Activated CD4-positive, alpha-beta memory T cell treated with anti-CD3 and anti-CD28 coated beads, Interleukin-2, amount 10 ng/mL, durations not matched to agents 7 days and 5 days (primary cell): ENCODE results near the gene SEPTIN7. TPM values are rescaled to one million over a fixed set of nuclear protein-coding genes. Genes with fewer than 3 reads are reported as not detected.

Experiments used
- CTCF ChIA-PET: fragments of 350-600 bp; sonication (Branson Sonifier 250); formaldehyde crosslinking; loops from one replicate; lab custom pipeline; 2021; ENCODE audit warnings: antibody characterized with exemption, inconsistent platforms; lab: Charles Lee
- POLR2A ChIA-PET: fragments of 350-600 bp; sonication (Branson Sonifier 250); formaldehyde crosslinking; loops from one replicate; lab custom pipeline; 2021; ENCODE audit warnings: antibody characterized with exemption; lab: Charles Lee
- DNase-seq: peaks from one replicate; pipeline ENCODE4 v3.0.0-alpha.2; 2020
- H3K27ac Mint-ChIP-seq: one replicate; pipeline ENCODE4 v1.8.0; 2021; ENCODE audit warnings: mild to moderate bottlenecking, mixed read lengths
- H3K27me3 Mint-ChIP-seq: one replicate; pipeline ENCODE4 v1.8.0; 2021; ENCODE audit warnings: mixed read lengths
- H3K36me3 Mint-ChIP-seq: one replicate; pipeline ENCODE4 v1.8.0; 2021; ENCODE audit warnings: low read depth, mixed read lengths
- H3K4me1 Mint-ChIP-seq: one replicate; pipeline ENCODE4 v1.8.0; 2021; ENCODE audit warnings: mixed read lengths
- H3K4me3 Mint-ChIP-seq: one replicate; pipeline ENCODE4 v1.8.0; 2021; ENCODE audit warnings: mild to moderate bottlenecking, mixed read lengths
- H3K9me3 Mint-ChIP-seq: one replicate; pipeline ENCODE4 v1.8.0; 2021; ENCODE audit warnings: mixed read lengths
- total RNA-seq, 2 experiments: library from RNA; stranded (reverse); gene quantifications; one replicate each; pipeline ENCODE4 v1.2.3, GENCODE V29; 2021

The SEPTIN7 gene
- total RNA-seq, 2 experiments from 2014 or later: 237 to 241 TPM

DNA sequence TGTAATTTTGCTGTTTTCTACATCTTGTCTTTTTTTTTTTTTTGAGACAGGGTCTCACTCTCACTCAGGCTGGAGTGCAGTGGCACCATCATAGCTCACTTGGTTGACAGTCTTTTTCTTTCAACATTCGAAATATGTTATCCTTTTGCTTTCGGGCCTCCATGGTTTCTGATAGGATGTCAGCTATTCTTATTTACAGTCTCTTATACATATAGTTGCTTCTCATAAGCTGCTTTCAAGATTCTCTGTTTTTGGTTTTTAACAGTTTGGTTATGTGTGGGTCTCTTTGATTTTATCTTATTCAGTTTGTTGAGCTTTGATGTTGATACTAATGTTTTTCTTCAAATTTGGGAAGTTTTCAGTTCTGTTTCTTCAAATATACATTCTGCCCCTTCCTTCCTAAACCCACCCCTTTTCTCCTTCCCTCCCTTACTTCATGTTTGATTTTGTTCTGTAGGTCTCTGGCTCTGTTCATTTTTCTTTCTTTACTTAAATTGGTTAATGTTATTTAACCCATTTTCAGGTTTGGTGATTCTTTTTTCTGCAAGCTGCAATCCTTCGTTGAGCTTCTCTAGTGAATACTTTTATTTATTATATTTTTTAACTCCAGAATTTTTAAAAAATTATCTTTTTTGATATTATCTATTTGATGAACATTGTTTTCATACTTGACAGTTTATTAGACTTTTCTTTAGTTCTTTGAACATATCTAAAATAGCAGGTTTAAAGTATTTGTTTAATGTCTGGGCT lies 19.3 kb downstream of the SEPTIN7 start:
- H3K27me3 Mint-ChIP-seq: no peaks in the 10 kb centered on the region
- DNase-seq: no peak
- peaks cover 64% of the 10 kb centered on the region for H3K4me1 Mint-ChIP-seq
- CTCF ChIA-PET: interaction anchor here (1.2 to 1.3 kb wide), 2 partner anchors 19 to 29 kb away, joined by 3 to 6 read pairs; partner anchors contain the start of gene SEPTIN7
- H3K4me3 Mint-ChIP-seq: no peak overlapping the region
- no peak overlapping the region for H3K27ac Mint-ChIP-seq
- H3K36me3 Mint-ChIP-seq: peaks cover 57% of the 10 kb centered on the region
- POLR2A ChIA-PET: interaction anchor here (0.9 to 2.4 kb wide), 3 partner anchors 11 to 125 kb away, joined by 3 to 22 read pairs (median 4); partner anchors contain the start of genes HERPUD2 and SEPTIN7
- peaks cover 11% of the 10 kb centered on the region for H3K9me3 Mint-ChIP-seq

DNA sequence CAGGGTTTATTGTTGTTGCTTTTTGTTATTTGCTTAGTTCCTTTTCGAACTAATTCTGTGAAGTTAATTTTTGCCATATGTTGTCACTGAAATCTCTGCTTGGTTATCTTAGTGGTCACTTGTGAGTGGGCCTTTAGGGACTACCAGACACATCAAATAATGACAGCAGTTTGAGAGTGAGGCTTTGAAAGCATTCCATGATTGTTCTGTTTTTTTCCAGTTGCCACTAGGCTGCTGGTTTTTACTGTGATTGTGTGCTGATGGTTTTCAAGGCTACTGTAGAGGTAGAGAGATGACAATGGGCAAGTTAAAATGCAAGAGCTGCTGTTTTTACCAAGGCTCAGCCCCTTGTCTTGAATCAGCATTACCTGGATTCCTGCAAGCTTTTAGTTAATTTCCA lies 20.0 kb downstream of the SEPTIN7 start:
- peaks cover 60% of the 10 kb centered on the region for H3K4me1 Mint-ChIP-seq
- ChIA-PET POLR2A (no interaction called here), CTCF (no interaction called here)
- no peak overlapping the region for H3K4me3 Mint-ChIP-seq
- H3K9me3 Mint-ChIP-seq: peaks cover 11% of the 10 kb centered on the region
- DNase-seq: no peak
- H3K27ac Mint-ChIP-seq: no peak overlapping the region
- peaks cover 51% of the 10 kb centered on the region for H3K36me3 Mint-ChIP-seq
- no peaks in the 10 kb centered on the region for H3K27me3 Mint-ChIP-seq

GRCh38 chr7:35823440-35823839 lies 22.6 kb downstream of the SEPTIN7 start:
- H3K9me3 Mint-ChIP-seq: peaks cover 11% of the 10 kb centered on the region
- peaks cover 37% of the 10 kb centered on the region for H3K36me3 Mint-ChIP-seq
- no peak overlapping the region for H3K27ac Mint-ChIP-seq
- CTCF ChIA-PET: no interaction called here
- no peak overlapping the region for H3K4me3 Mint-ChIP-seq
- no peaks in the 10 kb centered on the region for H3K27me3 Mint-ChIP-seq
- POLR2A ChIA-PET: no interaction called here
- no peak for DNase-seq
- peaks cover 37% of the 10 kb centered on the region for H3K4me1 Mint-ChIP-seq

- no peak overlapping the region for H3K27ac Mint-ChIP-seq
- H3K36me3 Mint-ChIP-seq: peaks cover 23% of the 10 kb centered on the region
- no peaks in the 10 kb centered on the region for H3K27me3 Mint-ChIP-seq
- no peak for DNase-seq
- peaks cover 27% of the 10 kb centered on the region for H3K4me1 Mint-ChIP-seq
- ChIA-PET POLR2A (interaction anchor here (0.9 kb wide), 1 partner anchor 25 kb away, joined by 3 read pairs; the partner anchor contains the start of gene SEPTIN7), CTCF (no interaction called here)
- H3K4me3 Mint-ChIP-seq: no peak overlapping the region
- H3K9me3 Mint-ChIP-seq: no peaks in the 10 kb centered on the region
Measured at GRCh38 chr7:35825974-35826373, 25.1 kb downstream of the SEPTIN7 start.

GRCh38 chr7:35826751-35827150 lies 25.9 kb downstream of the SEPTIN7 start:
- CTCF ChIA-PET: no interaction called here
- Mint-ChIP-seq H3K27ac (no peak overlapping the region), H3K9me3 (no peaks in the 10 kb centered on the region), H3K27me3 (no peaks in the 10 kb centered on the region), H3K36me3 (peaks cover 22% of the 10 kb centered on the region), H3K4me3 (no peak overlapping the region), H3K4me1 (peaks cover 25% of the 10 kb centered on the region)
- DNase-seq: no peak
- POLR2A ChIA-PET: interaction anchor here (0.9 kb wide), 1 partner anchor 26 kb away, joined by 3 read pairs; the partner anchor contains the start of gene SEPTIN7

- H3K27me3 Mint-ChIP-seq: no peaks in the 10 kb centered on the region
- peaks cover 35% of the 10 kb centered on the region for H3K36me3 Mint-ChIP-seq
- no peaks in the 10 kb centered on the region for H3K9me3 Mint-ChIP-seq
- ChIA-PET CTCF (no interaction called here), POLR2A (no interaction called here)
- H3K27ac Mint-ChIP-seq: no peak overlapping the region
- H3K4me3 Mint-ChIP-seq: no peak overlapping the region
- H3K4me1 Mint-ChIP-seq: peaks cover 15% of the 10 kb centered on the region
- no peak for DNase-seq
Measured at GRCh38 chr7:35828817-35829216, 28.0 kb downstream of the SEPTIN7 start.

GRCh38 chr7:35831208-35831607 lies 30.4 kb downstream of the SEPTIN7 start:
- H3K36me3 Mint-ChIP-seq: peaks cover 54% of the 10 kb centered on the region

DNA sequence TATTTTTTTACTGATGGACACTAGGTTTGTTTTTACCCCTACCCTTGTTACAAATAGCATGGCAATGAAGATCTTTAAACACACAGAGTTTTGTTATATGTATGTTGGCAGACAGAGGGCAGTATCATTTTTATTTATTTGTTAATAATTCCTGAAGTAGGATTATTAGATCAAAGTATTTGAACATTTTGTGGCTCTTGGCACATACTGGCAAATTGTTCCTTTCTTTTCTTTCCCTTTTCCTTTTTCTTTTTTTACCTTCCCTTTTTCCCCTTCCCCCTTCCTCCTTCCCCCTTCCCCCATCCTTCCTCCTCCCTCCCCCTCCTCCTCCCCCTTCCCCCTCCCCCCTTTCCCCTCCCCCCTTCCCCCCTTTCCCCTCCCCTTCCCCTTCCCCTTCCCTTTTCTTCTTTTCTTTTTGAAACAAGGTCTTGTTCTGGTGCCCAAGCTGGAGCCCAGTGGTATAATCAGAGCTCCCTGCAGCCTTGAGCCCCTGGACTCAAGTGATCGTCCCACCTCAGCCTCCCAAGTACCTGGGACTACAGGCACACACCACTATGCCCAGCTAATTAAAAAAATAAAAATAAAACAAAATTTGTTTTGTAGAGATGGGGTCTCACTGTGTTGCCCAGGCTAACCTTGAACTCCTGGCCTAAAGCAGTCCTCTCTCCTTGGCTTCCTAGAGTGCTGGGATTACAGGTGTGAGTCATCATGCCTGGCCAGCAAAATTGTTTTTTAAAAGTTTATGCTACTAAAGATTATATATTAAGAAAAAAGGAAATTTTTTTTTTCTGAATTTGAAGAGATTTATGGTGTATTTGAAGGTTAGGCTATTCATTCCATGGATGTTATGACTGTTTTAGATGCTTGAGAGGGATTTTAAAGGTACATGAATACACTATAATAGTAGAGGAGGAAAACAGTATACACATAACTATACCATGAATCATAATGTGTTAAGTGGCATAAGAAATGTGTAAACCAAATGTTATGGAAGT lies 39.3 kb downstream of the SEPTIN7 start:
- Mint-ChIP-seq H3K27me3 (no peaks in the 10 kb centered on the region), H3K36me3 (peaks cover 38% of the 10 kb centered on the region), H3K4me1 (no peaks in the 10 kb centered on the region), H3K27ac (no peak overlapping the region), H3K4me3 (no peak overlapping the region), H3K9me3 (no peaks in the 10 kb centered on the region)
- ChIA-PET CTCF (no interaction called here), POLR2A (no interaction called here)
- no peak for DNase-seq

More at GRCh38 chr7:35831208-35831607, 30.4 kb downstream of the SEPTIN7 start:
- DNase-seq: no peak
- H3K4me1 Mint-ChIP-seq: peaks cover 15% of the 10 kb centered on the region
- H3K4me3 Mint-ChIP-seq: no peak overlapping the region
- no peak overlapping the region for H3K27ac Mint-ChIP-seq
- H3K9me3 Mint-ChIP-seq: no peaks in the 10 kb centered on the region
- ChIA-PET POLR2A (no interaction called here), CTCF (no interaction called here)
- no peaks in the 10 kb centered on the region for H3K27me3 Mint-ChIP-seq

DNA sequence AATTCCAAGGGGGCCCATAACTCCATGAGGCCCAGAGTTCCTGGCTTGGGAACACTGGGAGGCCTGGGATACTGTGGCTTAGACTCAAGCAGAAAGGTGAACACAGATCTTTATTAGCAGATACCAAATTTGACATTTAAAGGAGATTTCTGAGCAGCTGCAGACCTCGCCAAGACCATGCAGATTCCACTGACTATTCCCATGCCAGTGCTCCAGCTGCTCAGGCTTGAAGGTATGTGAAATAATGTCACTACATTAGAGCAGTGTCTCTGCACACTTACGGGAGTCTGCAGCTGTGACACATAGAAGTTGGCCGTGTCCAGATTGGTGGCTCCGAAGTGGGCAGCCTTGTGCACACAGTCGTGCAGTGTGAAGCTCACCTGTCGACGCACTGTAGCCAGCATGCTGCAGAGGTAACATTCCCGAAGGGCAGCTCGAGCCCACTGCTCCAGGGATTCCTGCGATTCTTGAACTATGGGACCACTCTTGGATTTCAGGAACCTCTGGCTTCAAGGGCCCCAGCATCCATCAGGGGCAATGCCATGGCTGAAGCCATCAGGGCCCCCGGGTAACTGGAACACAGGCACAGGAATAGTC lies 46.1 kb downstream of the SEPTIN7 start:
- ChIA-PET POLR2A (interaction anchor here (0.9 kb wide), 1 partner anchor 97 kb away, joined by 3 read pairs; no protein-coding TSS in a partner anchor), CTCF (interaction anchor here (0.9 to 1.3 kb wide), 3 partner anchors 44 to 155 kb away, joined by 3 to 4 read pairs (median 3); no protein-coding TSS in a partner anchor)
- Mint-ChIP-seq H3K27me3 (no peaks in the 10 kb centered on the region), H3K4me1 (peaks cover 1% of the 10 kb centered on the region), H3K27ac (no peak overlapping the region), H3K9me3 (no peaks in the 10 kb centered on the region), H3K36me3 (peaks cover 43% of the 10 kb centered on the region), H3K4me3 (no peak overlapping the region)
- no peak for DNase-seq

DNA sequence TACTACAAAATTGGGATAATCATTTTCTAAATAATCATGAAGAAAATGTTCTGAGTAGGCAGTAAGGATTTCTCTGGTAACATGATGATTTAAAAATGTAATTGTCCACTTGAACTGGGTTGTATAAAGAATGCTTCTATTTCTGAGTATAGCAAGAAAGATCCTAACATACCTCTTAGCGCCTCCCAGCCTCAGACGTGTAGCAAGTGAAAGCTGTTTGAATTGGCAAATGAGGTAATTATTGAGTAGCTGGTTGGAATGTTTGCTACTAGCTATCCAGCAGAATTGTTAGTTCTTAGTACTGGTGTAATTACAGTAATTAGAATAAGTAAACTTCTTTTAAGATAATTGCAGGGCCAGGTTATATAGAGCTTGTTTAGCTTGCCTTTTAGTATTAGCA lies 47.9 kb downstream of the SEPTIN7 start:
- no peaks in the 10 kb centered on the region for H3K27me3 Mint-ChIP-seq
- no peak overlapping the region for H3K4me3 Mint-ChIP-seq
- H3K4me1 Mint-ChIP-seq: peaks cover 5% of the 10 kb centered on the region
- ChIA-PET POLR2A (no interaction called here), CTCF (interaction anchor here (0.9 kb wide), 1 partner anchor 29 kb away, joined by 3 read pairs; no protein-coding TSS in a partner anchor)
- no peak overlapping the region for H3K27ac Mint-ChIP-seq
- no peaks in the 10 kb centered on the region for H3K9me3 Mint-ChIP-seq
- peaks cover 55% of the 10 kb centered on the region for H3K36me3 Mint-ChIP-seq
- no peak for DNase-seq

- H3K36me3 Mint-ChIP-seq: peaks cover 50% of the 10 kb centered on the region
- CTCF ChIA-PET: interaction anchor here (0.9 kb wide), 1 partner anchor 29 kb away, joined by 3 read pairs; no protein-coding TSS in a partner anchor
- no peak for DNase-seq
- POLR2A ChIA-PET: no interaction called here
- H3K9me3 Mint-ChIP-seq: no peaks in the 10 kb centered on the region
- H3K4me1 Mint-ChIP-seq: peaks cover 5% of the 10 kb centered on the region
- no peak overlapping the region for H3K4me3 Mint-ChIP-seq
- H3K27me3 Mint-ChIP-seq: no peaks in the 10 kb centered on the region
- no peak overlapping the region for H3K27ac Mint-ChIP-seq
Measured at GRCh38 chr7:35849158-35849831, 48.4 kb downstream of the SEPTIN7 start.

- no peaks in the 10 kb centered on the region for H3K9me3 Mint-ChIP-seq
- H3K4me1 Mint-ChIP-seq: peaks cover 5% of the 10 kb centered on the region
- DNase-seq: no peak
- CTCF ChIA-PET: interaction anchor here (0.6 kb wide), 1 partner anchor 165 kb away, joined by 3 read pairs; no protein-coding TSS in a partner anchor
- H3K27ac Mint-ChIP-seq: no peak overlapping the region
- H3K4me3 Mint-ChIP-seq: no peak overlapping the region
- POLR2A ChIA-PET: no interaction called here
- H3K36me3 Mint-ChIP-seq: peaks cover 46% of the 10 kb centered on the region
- no peaks in the 10 kb centered on the region for H3K27me3 Mint-ChIP-seq
Measured at GRCh38 chr7:35849954-35850353, 49.1 kb downstream of the SEPTIN7 start.
